PFSK-1 (cell line): ENCODE results near the gene GSTK1.

Experiments used
- FOXP2 ChIP-seq: optimal IDR thresholded peaks from 2 replicates; pipeline ENCODE3; 2011; ENCODE audit warnings: borderline replicate concordance, control low read depth, inconsistent platforms; ENCODE audit not compliant: insufficient read depth; ENCODE audit errors: extremely low read length, extremely low read depth
- POLR2AphosphoS5 ChIP-seq: IDR thresholded peaks from 2 replicates; pipeline ENCODE4 v1.6.1; 2012; ENCODE audit warnings: low read depth, mild to moderate bottlenecking, control low read depth, low read length, moderate library complexity
- SIN3A ChIP-seq: IDR thresholded peaks from 2 replicates; pipeline ENCODE4 v1.6.1; 2012; ENCODE audit warnings: mild to moderate bottlenecking, low read length, moderate library complexity, borderline replicate concordance; ENCODE audit not compliant: insufficient read depth
- TAF1 ChIP-seq: IDR thresholded peaks from 2 replicates; pipeline ENCODE4 v1.6.1; 2012; ENCODE audit warnings: low read length, control low read depth, borderline replicate concordance; ENCODE audit not compliant: insufficient read depth
- TF ChIP-seq, protein P1 (sequence below), 2 experiments: IDR thresholded peaks; 2 replicates each; pipeline versions ENCODE4 v1.6.1 to v1.8.0; 2011 to 2012; ENCODE audit warnings: low read depth in 2 of 2, low read length in 2 of 2, control low read depth in 1 of 2, inconsistent platforms in 1 of 2, mild to moderate bottlenecking in 1 of 2, moderate library complexity in 1 of 2; ENCODE audit not compliant: insufficient read depth in 1 of 2

Gene GSTK1

DNA sequence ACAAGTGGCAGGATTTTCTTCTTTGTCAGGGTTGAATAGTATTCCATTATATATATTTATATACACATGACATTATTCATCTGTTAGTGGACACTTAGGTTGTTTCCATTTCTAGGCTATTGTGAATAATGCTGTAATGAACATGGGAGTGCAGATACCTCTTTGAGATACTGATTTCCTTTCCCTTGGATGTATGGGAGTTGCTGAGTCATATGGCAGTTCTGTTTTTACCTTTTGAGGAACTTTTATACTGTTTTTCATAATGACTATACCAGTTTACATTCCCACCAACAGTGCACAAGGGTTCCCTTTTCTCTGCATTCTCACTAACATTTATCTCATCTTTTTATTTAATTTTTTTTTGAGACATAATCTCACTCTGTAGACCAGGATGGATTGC lies 50.9 kb downstream of the GSTK1 start:
- TF ChIP-seq, protein P1, sequence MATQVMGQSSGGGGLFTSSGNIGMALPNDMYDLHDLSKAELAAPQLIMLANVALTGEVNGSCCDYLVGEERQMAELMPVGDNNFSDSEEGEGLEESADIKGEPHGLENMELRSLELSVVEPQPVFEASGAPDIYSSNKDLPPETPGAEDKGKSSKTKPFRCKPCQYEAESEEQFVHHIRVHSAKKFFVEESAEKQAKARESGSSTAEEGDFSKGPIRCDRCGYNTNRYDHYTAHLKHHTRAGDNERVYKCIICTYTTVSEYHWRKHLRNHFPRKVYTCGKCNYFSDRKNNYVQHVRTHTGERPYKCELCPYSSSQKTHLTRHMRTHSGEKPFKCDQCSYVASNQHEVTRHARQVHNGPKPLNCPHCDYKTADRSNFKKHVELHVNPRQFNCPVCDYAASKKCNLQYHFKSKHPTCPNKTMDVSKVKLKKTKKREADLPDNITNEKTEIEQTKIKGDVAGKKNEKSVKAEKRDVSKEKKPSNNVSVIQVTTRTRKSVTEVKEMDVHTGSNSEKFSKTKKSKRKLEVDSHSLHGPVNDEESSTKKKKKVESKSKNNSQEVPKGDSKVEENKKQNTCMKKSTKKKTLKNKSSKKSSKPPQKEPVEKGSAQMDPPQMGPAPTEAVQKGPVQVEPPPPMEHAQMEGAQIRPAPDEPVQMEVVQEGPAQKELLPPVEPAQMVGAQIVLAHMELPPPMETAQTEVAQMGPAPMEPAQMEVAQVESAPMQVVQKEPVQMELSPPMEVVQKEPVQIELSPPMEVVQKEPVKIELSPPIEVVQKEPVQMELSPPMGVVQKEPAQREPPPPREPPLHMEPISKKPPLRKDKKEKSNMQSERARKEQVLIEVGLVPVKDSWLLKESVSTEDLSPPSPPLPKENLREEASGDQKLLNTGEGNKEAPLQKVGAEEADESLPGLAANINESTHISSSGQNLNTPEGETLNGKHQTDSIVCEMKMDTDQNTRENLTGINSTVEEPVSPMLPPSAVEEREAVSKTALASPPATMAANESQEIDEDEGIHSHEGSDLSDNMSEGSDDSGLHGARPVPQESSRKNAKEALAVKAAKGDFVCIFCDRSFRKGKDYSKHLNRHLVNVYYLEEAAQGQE (IDR thresholded peaks at IDR 0.05; ENCODE audit: insufficient read depth in 1 of 2, low read depth in 2 of 2, low read length in 2 of 2), result no peak

DNA sequence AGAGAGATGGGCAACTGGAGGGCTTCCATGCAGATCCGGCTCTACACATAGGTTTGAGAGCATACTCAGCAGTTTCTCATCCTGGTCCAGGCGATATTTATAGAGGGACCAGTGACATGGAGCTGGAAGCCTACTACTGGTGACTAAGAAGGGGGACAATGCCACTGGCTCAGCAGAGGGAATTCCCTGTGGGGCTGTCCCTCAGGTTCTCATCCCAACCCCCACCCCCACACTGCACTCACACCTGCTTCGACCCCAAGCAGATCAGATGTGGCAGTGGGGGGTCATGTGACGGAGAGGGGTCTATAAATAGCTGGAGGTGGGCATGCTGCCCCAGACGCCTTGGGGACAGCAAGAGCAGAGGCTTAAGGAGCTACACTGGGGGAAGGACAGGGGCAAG lies 52.5 kb downstream of the GSTK1 start, which contains the start of gene CLCN1:
Gene CLCN1 (plus strand): TSS at position 336 of the 400 bp plus-strand sequence. CDS start 102 bp downstream, outside the sequence.
- no peak for TF ChIP-seq SIN3A
- TF ChIP-seq POLR2AphosphoS5, result no peak
- no peak for TF ChIP-seq FOXP2
- TF ChIP-seq TAF1, result no peak
- TF ChIP-seq, protein P1 (IDR thresholded peaks at IDR 0.05; ENCODE audit: insufficient read depth in 1 of 2, low read depth in 2 of 2, low read length in 2 of 2), result no peak

DNA sequence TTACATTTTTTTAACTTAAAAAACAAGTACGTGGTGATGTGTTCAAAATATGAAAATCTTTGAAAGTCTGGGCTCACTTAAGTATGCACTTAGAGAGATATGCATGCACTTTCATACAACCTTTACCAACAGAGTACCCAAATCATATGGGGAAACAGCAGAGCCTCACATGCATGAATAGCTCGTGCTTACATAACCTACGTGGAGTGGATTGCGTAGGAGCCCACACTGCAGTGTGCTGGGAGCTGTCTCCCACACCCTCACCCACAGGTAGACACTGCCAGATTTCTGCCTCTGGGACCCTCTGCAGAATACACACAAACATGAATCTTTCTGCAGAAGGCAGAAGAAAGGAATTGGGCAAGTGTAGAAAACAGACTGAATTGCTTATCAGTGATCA lies 53.3 kb downstream of the GSTK1 start:
- TF ChIP-seq POLR2AphosphoS5 (no peak), FOXP2 (no peak), TAF1 (no peak), SIN3A (no peak)
- TF ChIP-seq, protein P1 (IDR thresholded peaks at IDR 0.05; ENCODE audit: insufficient read depth in 1 of 2, low read depth in 2 of 2, low read length in 2 of 2), result no peak

DNA sequence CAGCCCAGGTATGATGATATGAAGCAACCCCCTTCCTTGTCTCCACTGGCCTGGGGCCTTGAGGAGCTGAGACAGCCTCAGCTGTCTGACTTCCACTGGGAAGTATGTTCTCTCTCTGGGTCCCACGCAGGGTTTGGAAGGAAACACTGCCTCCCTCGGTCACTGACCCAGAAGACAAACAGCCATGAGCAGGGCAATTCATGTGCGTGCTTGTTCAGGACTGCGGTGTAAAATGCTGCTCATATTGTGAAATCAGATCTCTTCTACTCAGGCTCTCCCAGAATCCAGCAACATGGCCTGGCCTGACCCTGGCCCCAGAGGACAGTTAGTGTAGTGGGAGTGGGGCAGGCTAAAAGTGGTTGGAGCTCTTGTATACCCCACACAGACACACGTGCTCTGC lies 55.4 kb downstream of the GSTK1 start:
- TF ChIP-seq TAF1 (no peak), POLR2AphosphoS5 (no peak), SIN3A (no peak), FOXP2 (no peak)
- TF ChIP-seq, protein P1 (IDR thresholded peaks at IDR 0.05; ENCODE audit: insufficient read depth in 1 of 2, low read depth in 2 of 2, low read length in 2 of 2), result no peak
